ENCODE results near the gene KIN.

- TF ChIP-seq CTCF (IDR thresholded peaks at IDR 0.05) (no peak), POLR2AphosphoS5 (IDR thresholded peaks at IDR 0.05) (no peak)
These were observed 79.8 kb downstream of the KIN start for GRCh38 chr10:7707858-7708622.

Data from gastroesophageal sphincter (tissue), 3 donors.